Fibroblast of lung (primary cell): ENCODE measurements around the gene DCUN1D2.

ENCODE experiments used
- CTCF ChIP-seq, 2 donors: IDR thresholded peaks in 1 of 2; conservative IDR thresholded peaks in 1 of 2; 1 replicate in 1 of 2; 2 replicates in 1 of 2; pipeline ENCODE4 v1.5.1; 2011 to 2012; ENCODE audit warnings: low read length in 2 of 2, control low read depth in 1 of 2, inconsistent platforms in 1 of 2, low read depth in 1 of 2, mild to moderate bottlenecking in 1 of 2
- EZH2 ChIP-seq: IDR thresholded peaks from 2 replicates; pipeline ENCODE4 v1.5.1; 2012; ENCODE audit warnings: low read length, control low read depth, mild to moderate bottlenecking; ENCODE audit errors: missing control alignments

GRCh38 chr13:113460599-113460998 lies 29.9 kb downstream of the DCUN1D2 start:
- TF ChIP-seq CTCF (conservative IDR thresholded peaks at IDR 0.05 in 1 of 2, IDR thresholded peaks at IDR 0.05 in 1 of 2; ENCODE audit: low read depth in 1 of 2, low read length in 2 of 2), result no peak
- TF ChIP-seq EZH2, result no peak
